NCI-H1092 (cell line): Measurements from ENCODE around the gene DNALI1.
A peak's percentile ranks its signal among the peaks of the same experiment; 100 is the strongest.

Experiments
- DNase-seq: peaks from one replicate; lab custom pipeline; 2025; lab: John Stamatoyannopoulos, UW

DNALI1 gene

DNA sequence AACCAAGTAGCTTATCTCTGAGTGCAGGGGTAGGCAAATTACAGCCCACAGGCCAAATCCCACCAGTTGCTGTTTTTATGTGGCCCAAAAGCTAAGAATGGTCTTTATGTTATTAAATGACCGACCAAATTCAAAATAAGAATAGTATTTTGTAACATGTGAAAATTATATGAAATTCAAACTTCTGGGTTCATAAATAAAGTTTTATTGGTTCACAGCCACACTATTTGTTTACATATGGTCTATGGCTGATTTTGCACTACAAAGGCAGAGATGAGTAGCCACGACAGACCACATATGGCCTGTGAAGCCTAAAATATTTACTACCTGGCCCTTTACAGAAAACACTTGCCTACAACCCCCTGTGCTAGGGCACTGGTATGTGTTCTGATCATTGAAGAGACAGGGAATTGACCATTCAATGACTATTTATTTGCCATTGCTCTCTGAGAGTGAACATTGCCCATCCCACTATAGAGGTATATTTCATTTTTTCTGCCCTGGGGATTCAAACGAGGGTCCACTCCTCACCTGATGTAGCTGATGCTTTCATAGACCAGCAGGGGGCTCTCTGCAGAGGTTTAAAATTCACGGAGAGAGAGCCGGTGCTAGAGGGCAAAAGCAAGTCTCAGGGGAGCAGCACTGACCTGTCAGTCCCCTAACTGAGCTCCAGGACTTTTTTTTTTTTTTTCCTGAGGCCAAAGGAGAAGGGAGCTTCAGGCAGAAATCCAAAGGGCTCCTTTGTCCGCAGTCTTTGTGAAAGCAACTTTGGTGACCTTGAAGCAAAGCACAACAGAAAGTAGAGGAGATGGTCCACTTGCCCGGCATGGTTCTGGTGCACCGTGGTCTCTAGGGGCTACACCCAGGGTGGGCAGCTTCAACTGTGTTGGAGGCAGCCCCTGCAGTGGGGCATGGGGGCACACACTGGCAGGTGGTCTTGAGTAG, 46.3 kb downstream of the DNALI1 start:
- DNase-seq: peak; percentile 63

DNA sequence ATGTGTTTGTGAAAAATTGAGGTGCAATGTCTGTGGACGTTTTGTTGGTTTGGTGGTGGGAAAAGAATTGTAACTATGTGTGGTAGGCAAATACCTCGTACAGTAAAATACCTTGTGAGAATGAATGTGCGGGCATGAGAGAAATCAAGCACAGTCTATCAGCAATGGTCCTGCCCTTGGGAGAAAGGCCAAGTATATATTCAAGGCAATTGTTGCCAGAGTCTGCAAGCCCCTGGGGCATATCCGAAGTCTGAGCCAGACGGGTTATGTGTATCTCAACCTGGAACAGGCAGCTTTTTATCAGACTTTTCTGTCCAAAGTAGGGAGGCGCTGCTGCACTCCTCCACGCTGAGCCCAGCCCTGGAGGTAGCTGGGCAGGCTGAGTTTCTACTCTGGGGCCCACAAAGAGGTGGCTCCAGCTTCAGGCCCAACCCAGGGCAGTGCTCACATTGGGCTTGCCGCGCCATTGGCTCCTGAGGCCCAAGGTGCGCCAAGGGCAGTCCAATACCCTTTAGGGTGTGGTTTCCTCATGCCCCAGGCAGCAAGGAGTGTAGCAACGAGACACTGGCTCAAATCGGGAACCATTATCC, 48.4 kb downstream of the DNALI1 start:
- no peak for DNase-seq

DNA sequence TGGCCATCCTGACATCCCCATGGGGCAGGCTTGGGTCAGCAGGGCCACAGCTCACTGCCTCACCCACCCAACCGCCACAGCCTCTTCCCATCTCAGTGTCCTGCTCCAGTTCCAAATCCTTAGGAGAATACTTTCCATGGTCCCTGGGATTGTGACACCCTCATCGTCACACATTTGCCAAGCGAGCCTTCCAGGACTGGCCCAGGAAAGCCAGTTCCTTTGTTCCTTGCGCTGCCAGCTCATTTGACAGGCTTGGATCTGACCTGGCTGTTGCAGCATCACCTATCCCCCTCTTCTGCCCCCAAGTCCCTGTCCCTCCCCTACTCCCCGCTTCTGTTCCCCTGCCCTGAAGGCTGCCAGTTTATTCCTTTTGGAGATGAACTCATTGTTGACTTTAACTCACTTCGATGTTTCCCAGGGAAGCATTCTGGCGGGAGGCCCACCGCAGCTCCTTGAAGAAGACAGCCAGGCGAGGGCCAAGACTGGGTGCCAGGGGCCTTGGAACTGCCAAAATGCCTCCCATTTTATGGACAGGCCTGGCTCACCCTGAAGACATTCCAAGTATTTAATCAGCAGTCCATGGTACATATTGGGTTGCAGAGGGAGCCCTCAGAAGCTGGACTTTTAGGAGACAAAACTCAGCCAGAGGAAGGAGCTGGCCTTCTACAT, 49.2 kb downstream of the DNALI1 start:
- no peak for DNase-seq

DNA sequence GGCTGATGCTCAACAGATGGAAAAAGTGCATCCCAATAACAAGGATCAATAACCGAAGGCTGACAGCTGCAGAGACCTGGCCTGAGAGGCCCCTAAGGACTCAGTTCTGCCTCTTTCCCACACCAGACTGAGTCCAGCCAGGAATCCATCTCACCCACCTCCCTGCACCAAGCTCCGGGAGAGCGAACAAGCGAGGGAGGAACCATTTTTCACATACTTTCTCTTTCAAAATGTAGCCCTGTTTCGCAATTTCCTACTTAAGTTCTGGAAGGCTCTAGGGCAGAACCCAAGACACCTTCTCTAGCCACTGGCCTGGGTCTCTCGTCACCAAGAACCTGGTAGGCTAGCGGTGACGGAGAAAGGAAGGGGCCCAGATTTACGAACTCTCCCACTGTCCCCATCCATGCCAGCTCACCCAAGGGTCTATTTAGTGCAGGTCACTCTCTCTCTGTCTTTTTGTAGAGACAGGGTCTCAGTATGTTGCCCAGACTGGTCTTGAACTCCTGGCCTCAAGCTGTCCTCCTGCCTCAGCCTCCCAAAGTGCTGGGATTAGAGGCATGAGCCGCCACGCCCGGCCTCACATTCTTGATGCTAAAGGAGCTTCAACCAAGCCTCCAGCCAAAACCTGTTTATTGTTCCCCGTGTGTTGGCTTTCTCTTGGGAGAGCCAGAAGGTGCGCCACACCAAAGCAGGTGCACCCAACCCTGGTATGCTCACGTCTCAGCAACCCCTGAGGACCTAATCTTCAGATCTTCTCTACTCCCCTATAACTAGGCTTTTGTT, 49.9 kb downstream of the DNALI1 start:
- no peak for DNase-seq

DNA sequence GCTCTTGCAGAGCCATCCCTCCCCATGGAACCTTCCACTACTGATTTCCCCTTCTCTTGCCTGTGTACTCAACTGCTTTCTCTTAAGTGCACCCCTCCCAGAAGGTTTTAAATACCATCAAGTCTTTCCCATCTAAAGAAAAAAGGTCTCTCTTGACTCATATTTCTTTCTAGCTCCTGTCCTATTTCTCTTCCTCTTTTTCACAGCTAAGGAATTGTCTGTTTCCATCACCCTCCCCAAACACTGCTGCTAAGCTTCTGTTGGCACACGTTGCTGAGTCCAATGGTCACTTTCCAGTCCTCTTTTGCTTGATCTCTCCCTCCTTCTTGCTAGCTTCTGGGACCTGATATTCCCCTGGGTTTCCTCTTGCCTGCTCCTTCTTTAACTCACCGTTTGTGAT, 52.3 kb downstream of the DNALI1 start:
- DNase-seq: no peak

DNA sequence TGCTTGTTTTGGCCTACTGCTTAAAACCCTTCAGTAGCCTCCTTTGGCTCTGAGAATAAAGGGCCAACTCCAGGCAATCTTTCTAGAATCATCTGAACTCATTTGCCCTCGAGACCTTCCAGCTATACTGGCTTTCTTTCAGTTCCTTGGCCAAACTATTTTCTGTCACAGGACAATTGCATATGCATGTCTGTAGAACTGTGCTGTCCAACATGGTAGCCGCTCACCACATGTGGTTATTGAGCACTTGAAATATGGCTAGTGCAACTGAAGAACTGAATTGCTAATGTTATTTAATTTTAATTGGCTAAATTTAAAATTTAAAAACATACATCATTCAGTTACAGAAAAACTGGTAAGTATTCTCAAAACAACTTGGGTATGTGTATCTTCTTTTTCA, 53.3 kb downstream of the DNALI1 start:
- DNase-seq: no peak

DNA sequence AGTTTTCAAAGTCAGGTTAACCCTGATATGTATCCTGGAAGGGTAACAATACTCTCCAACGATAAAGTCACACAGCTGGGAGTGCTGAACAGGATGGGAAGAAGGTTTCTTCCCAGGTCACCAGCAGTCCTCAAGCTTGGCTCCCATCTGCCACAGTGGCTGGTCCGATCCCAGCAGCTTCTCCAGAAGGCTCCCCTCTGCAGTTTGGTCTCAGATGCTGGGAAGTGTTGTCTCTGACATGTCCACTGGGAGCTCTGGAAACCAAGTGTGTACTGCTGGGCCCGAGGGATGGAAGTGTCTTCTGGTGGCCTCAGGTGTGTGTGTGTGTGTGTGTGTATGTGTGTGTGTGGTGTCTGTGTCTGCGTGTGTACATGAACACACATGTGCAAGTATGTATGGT, 55.4 kb downstream of the DNALI1 start:
- no peak for DNase-seq

DNA sequence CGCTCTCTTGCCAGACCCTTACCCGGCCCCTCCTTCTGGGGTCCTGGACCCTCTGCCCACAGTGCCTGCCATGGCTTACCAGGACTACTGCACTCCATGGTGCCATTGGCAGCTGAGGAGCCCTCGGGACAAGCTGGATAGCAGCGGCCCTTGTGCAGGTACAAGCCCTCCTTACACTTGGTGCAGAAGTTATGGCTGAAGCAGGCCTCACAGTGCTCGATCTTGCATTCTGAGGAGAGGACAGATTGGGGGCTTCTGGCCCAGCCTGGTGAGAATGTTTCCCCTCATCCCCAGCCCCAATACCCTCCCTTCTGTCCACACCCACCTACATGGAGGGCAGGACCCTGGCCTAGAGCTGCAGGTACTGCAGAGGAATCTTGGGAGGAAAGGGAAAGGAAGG, 57.4 kb downstream of the DNALI1 start:
- DNase-seq: no peak

DNA sequence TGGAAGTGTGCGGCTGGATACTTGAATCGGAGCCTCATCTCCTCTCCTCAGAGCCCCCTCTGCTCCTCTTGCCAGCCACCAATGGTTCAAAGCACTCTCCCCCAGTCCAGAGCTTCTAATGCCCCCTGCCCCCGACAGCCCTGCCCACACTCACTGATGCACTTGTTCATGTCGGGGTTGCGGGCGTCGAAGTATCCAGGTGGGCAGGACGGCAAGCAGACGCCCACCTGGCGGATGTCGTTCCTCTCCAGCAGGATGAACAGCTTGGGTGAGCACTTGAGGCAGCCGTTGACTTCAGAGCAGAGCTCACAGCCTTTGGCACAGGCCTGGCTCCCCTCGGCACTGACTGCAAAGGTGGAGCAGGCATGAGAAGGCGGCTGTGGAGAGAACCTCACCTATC, 59.6 kb downstream of the DNALI1 start:
- DNase-seq: no peak
